HepG2 (cell line): Measurements from ENCODE around the gene ACVRL1. TPM values are rescaled to one million over a fixed set of nuclear protein-coding genes. Genes with fewer than 3 reads are reported as not detected.
A peak's percentile ranks its signal among the peaks of the same experiment; 100 is the strongest.

Experiments
- ASH2L ChIP-seq: fragments of 300-600, 200-600 bp; sonication (generic); IDR thresholded peaks from 2 replicates; pipeline ENCODE4 v1.7.0; 2017; ENCODE audit warnings: low read depth, mild to moderate bottlenecking, moderate library complexity, mixed read lengths, low read length; ENCODE audit not compliant: insufficient read length
- ATF7-NPFF ChIP-seq: sonication (generic); formaldehyde crosslinking; IDR thresholded peaks from 2 replicates; pipeline ENCODE4 v1.8.1; 2023; ENCODE audit warnings: mild to moderate bottlenecking, low read depth, missing genetic modification reagents, moderate library complexity
- GABPA ChIP-seq, 2 experiments: IDR thresholded peaks; 2 replicates each; pipeline ENCODE4 v1.6.1; 2011 to 2016; ENCODE audit warnings: low read depth in 2 of 2, low read length in 1 of 2, missing biosample characterization in 1 of 2, missing genetic modification characterization in 1 of 2
- IRF2 ChIP-seq: IDR thresholded peaks from 2 replicates; pipeline ENCODE4 v1.6.1; 2018; ENCODE audit warnings: missing genetic modification reagents, missing compliant biosample characterization
- MAFK ChIP-seq, 2 experiments: IDR thresholded peaks in 1 of 2; conservative IDR thresholded peaks in 1 of 2; 2 replicates each; pipeline ENCODE4 v1.6.1; 2011; ENCODE audit warnings: improper control_type of control experiment in 2 of 2, low read length in 2 of 2
- PITX1 ChIP-seq: sonication (generic); formaldehyde crosslinking; IDR thresholded peaks from 2 replicates; pipeline ENCODE4 v1.5.1; 2020; ENCODE audit warnings: mild to moderate bottlenecking, missing genetic modification reagents
- SYNCRIP ChIP-seq: fragments of 200-400 bp; formaldehyde crosslinking; IDR thresholded peaks from 2 replicates; pipeline ENCODE4 v1.6.1; 2018; ENCODE audit warnings: mild to moderate bottlenecking, low read depth, low read length; ENCODE audit not compliant: insufficient read depth
- TCF7 ChIP-seq: sonication (generic); IDR thresholded peaks from 2 replicates; pipeline ENCODE4 v1.6.1; 2016; ENCODE audit warnings: antibody characterized with exemption, low read depth
- ZMYM3 ChIP-seq: sonication (generic); formaldehyde crosslinking; IDR thresholded peaks from 2 replicates; pipeline ENCODE4 v1.5.1; 2020; ENCODE audit warnings: mild to moderate bottlenecking, missing genetic modification reagents
- ZNF232 ChIP-seq: sonication (generic); formaldehyde crosslinking; IDR thresholded peaks from 2 replicates; pipeline ENCODE4 v1.4.0; 2020; ENCODE audit warnings: missing genetic modification reagents, borderline replicate concordance
- ZNF44 ChIP-seq: sonication (generic); formaldehyde crosslinking; IDR thresholded peaks from 2 replicates; pipeline ENCODE4 v1.5.1; 2020; ENCODE audit warnings: mild to moderate bottlenecking, missing genetic modification reagents
- ZNF709 ChIP-seq: sonication (generic); formaldehyde crosslinking; IDR thresholded peaks from 2 replicates; pipeline ENCODE4 v1.5.0; 2020; ENCODE audit warnings: mild to moderate bottlenecking, missing genetic modification reagents
- polyA plus RNA-seq, 8 experiments: library from polyadenylated mRNA; depleted of rRNA in 3 of 8; stranded (reverse) in 7 of 8; unstranded in 1 of 8; fragments of >200 nt; fragmentation: Illumina TruSeq in 4 of 8; extraction: Trizol in 4 of 8; gene quantifications; 2 replicates each; pipeline versions ENCODE4 v1.2.1 to v1.2.3, GENCODE V29; 2011 to 2016; ENCODE audit warnings: low read depth in 4 of 8, missing spikeins in 1 of 8, mixed read lengths in 1 of 8; ENCODE audit not compliant: insufficient read depth in 1 of 8
- total RNA-seq, 5 experiments: library from RNA; depleted of rRNA; stranded (reverse); fragments of >200 nt; fragmentation: Illumina TruSeq; extraction: Trizol; gene quantifications; 2 replicates each; pipeline ENCODE4 v1.2.3, GENCODE V29; 2016; ENCODE audit warnings: low read depth in 1 of 5
- TF ChIP-seq, protein P1 (sequence below): IDR thresholded peaks from 2 replicates; pipeline ENCODE4 v1.4.0; 2020; ENCODE audit warnings: mild to moderate bottlenecking, missing genetic modification reagents
- TF ChIP-seq, protein P2 (sequence below): sonication (generic); formaldehyde crosslinking; IDR thresholded peaks from 2 replicates; pipeline ENCODE4 v1.4.0; 2020; ENCODE audit warnings: mild to moderate bottlenecking, missing genetic modification reagents
- TF ChIP-seq, protein P3 (sequence below): sonication (generic); formaldehyde crosslinking; IDR thresholded peaks from 2 replicates; pipeline ENCODE4 v1.4.0; 2020; ENCODE audit warnings: missing genetic modification reagents
- TF ChIP-seq, protein P4 (sequence below): sonication (generic); formaldehyde crosslinking; IDR thresholded peaks from 2 replicates; pipeline ENCODE4 v1.4.0; 2020; ENCODE audit warnings: missing genetic modification reagents, borderline replicate concordance
- TF ChIP-seq, protein P5 (sequence below): sonication (generic); formaldehyde crosslinking; IDR thresholded peaks from 2 replicates; pipeline ENCODE4 v1.4.0; 2020; ENCODE audit warnings: mild to moderate bottlenecking, missing genetic modification reagents

ACVRL1 gene
- total and polyA plus RNA-seq, 2 of the 13 experiments (the other 11 are each of a cell fraction or from before 2014, with no cell fraction given): not detected

DNA sequence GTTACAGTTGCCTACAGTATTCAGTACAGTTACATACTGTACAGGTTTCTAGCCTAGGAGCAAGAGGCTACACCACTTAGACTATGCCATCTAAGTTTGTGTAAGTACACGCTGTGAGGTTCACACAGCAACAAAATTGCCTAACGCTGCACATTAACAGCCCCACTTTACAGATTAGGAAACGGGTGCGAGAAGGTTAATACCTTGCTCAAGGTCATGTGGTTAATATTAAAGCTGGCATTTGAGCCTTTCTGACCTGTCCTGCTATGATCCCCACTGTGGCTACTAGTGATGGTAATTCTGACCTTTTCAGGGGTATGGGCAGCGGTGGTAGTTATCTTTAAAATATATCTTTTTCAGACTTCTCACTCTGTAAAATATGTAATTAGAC lies 65.1 kb downstream of the ACVRL1 start (continued):
- TF ChIP-seq, protein P1, sequence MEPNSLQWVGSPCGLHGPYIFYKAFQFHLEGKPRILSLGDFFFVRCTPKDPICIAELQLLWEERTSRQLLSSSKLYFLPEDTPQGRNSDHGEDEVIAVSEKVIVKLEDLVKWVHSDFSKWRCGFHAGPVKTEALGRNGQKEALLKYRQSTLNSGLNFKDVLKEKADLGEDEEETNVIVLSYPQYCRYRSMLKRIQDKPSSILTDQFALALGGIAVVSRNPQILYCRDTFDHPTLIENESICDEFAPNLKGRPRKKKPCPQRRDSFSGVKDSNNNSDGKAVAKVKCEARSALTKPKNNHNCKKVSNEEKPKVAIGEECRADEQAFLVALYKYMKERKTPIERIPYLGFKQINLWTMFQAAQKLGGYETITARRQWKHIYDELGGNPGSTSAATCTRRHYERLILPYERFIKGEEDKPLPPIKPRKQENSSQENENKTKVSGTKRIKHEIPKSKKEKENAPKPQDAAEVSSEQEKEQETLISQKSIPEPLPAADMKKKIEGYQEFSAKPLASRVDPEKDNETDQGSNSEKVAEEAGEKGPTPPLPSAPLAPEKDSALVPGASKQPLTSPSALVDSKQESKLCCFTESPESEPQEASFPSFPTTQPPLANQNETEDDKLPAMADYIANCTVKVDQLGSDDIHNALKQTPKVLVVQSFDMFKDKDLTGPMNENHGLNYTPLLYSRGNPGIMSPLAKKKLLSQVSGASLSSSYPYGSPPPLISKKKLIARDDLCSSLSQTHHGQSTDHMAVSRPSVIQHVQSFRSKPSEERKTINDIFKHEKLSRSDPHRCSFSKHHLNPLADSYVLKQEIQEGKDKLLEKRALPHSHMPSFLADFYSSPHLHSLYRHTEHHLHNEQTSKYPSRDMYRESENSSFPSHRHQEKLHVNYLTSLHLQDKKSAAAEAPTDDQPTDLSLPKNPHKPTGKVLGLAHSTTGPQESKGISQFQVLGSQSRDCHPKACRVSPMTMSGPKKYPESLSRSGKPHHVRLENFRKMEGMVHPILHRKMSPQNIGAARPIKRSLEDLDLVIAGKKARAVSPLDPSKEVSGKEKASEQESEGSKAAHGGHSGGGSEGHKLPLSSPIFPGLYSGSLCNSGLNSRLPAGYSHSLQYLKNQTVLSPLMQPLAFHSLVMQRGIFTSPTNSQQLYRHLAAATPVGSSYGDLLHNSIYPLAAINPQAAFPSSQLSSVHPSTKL (CRISPR knock-in tag): peak; percentile 43; the same call in 1 of the 2 replicates
- no peak for TF ChIP-seq MAFK (conservative IDR thresholded peaks at IDR 0.05 in 1 of 2, IDR thresholded peaks at IDR 0.05 in 1 of 2; ENCODE audit: low read length in 2 of 2)
- TF ChIP-seq ZMYM3 (CRISPR knock-in tag): peak; percentile 75; the same call in 1 of the 2 replicates
- TF ChIP-seq, protein P2, sequence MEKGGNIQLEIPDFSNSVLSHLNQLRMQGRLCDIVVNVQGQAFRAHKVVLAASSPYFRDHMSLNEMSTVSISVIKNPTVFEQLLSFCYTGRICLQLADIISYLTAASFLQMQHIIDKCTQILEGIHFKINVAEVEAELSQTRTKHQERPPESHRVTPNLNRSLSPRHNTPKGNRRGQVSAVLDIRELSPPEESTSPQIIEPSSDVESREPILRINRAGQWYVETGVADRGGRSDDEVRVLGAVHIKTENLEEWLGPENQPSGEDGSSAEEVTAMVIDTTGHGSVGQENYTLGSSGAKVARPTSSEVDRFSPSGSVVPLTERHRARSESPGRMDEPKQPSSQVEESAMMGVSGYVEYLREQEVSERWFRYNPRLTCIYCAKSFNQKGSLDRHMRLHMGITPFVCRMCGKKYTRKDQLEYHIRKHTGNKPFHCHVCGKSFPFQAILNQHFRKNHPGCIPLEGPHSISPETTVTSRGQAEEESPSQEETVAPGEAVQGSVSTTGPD (CRISPR knock-in tag): no peak
- TF ChIP-seq, protein P3, sequence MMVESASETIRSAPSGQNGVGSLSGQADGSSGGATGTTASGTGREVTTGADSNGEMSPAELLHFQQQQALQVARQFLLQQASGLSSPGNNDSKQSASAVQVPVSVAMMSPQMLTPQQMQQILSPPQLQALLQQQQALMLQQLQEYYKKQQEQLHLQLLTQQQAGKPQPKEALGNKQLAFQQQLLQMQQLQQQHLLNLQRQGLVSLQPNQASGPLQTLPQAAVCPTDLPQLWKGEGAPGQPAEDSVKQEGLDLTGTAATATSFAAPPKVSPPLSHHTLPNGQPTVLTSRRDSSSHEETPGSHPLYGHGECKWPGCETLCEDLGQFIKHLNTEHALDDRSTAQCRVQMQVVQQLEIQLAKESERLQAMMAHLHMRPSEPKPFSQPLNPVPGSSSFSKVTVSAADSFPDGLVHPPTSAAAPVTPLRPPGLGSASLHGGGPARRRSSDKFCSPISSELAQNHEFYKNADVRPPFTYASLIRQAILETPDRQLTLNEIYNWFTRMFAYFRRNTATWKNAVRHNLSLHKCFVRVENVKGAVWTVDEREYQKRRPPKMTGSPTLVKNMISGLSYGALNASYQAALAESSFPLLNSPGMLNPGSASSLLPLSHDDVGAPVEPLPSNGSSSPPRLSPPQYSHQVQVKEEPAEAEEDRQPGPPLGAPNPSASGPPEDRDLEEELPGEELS (CRISPR knock-in tag): peak; percentile 61
- TF ChIP-seq SYNCRIP: no peak
- no peak for TF ChIP-seq ASH2L
- no peak for TF ChIP-seq ZNF44 (CRISPR knock-in tag)
- no peak for TF ChIP-seq ZNF232 (CRISPR knock-in tag)
- no peak for TF ChIP-seq GABPA (IDR thresholded peaks at IDR 0.05; ENCODE audit: low read depth, low read length)
- TF ChIP-seq GABPA (CRISPR knock-in tag; IDR thresholded peaks at IDR 0.05; ENCODE audit: low read depth): no peak
- TF ChIP-seq PITX1: peak; percentile 64; the same call in 1 of the 2 replicates
- no peak for TF ChIP-seq IRF2
- TF ChIP-seq ATF7-NPFF (CRISPR knock-in tag): no peak
- no peak for TF ChIP-seq ZNF709
- TF ChIP-seq TCF7: no peak
- TF ChIP-seq, protein P4, sequence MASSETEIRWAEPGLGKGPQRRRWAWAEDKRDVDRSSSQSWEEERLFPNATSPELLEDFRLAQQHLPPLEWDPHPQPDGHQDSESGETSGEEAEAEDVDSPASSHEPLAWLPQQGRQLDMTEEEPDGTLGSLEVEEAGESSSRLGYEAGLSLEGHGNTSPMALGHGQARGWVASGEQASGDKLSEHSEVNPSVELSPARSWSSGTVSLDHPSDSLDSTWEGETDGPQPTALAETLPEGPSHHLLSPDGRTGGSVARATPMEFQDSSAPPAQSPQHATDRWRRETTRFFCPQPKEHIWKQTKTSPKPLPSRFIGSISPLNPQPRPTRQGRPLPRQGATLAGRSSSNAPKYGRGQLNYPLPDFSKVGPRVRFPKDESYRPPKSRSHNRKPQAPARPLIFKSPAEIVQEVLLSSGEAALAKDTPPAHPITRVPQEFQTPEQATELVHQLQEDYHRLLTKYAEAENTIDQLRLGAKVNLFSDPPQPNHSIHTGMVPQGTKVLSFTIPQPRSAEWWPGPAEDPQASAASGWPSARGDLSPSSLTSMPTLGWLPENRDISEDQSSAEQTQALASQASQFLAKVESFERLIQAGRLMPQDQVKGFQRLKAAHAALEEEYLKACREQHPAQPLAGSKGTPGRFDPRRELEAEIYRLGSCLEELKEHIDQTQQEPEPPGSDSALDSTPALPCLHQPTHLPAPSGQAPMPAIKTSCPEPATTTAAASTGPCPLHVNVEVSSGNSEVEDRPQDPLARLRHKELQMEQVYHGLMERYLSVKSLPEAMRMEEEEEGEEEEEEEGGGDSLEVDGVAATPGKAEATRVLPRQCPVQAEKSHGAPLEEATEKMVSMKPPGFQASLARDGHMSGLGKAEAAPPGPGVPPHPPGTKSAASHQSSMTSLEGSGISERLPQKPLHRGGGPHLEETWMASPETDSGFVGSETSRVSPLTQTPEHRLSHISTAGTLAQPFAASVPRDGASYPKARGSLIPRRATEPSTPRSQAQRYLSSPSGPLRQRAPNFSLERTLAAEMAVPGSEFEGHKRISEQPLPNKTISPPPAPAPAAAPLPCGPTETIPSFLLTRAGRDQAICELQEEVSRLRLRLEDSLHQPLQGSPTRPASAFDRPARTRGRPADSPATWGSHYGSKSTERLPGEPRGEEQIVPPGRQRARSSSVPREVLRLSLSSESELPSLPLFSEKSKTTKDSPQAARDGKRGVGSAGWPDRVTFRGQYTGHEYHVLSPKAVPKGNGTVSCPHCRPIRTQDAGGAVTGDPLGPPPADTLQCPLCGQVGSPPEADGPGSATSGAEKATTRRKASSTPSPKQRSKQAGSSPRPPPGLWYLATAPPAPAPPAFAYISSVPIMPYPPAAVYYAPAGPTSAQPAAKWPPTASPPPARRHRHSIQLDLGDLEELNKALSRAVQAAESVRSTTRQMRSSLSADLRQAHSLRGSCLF: no peak
- TF ChIP-seq, protein P5, sequence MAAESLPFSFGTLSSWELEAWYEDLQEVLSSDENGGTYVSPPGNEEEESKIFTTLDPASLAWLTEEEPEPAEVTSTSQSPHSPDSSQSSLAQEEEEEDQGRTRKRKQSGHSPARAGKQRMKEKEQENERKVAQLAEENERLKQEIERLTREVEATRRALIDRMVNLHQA: no peak
